Measurements from ENCODE around the gene LIF.

- TF ChIP-seq CTCF (IDR thresholded peaks at IDR 0.05) (no peak), POLR2AphosphoS5 (IDR thresholded peaks at IDR 0.05) (no peak), POLR2A (IDR thresholded peaks at IDR 0.05) (no peak)
Observed at GRCh38 chr22:30233582-30233981, 13.0 kb downstream of the LIF start.
